ENCODE measurements around the gene AP1S1. TPM values are rescaled to one million over a fixed set of nuclear protein-coding genes. Genes with fewer than 3 reads are reported as not detected.

Gene AP1S1
- total RNA-seq, 3 donors from 2014 or later = 32.3 to 83.6 (median 63.9) TPM

- no peak for DNase-seq
- no peaks in the 10 kb centered on the region for H3K36me3 ChIP-seq (ENCODE audit: low read depth)
- peaks cover 7% of the 10 kb centered on the region for H3K4me1 ChIP-seq (ENCODE audit: low read depth)
- intact Hi-C loops (cut with DNase I, micrococcal nuclease) = no loop called here
- no peak for ATAC-seq
- H3K4me3 ChIP-seq = no peak overlapping the region
- TF ChIP-seq, protein P1, sequence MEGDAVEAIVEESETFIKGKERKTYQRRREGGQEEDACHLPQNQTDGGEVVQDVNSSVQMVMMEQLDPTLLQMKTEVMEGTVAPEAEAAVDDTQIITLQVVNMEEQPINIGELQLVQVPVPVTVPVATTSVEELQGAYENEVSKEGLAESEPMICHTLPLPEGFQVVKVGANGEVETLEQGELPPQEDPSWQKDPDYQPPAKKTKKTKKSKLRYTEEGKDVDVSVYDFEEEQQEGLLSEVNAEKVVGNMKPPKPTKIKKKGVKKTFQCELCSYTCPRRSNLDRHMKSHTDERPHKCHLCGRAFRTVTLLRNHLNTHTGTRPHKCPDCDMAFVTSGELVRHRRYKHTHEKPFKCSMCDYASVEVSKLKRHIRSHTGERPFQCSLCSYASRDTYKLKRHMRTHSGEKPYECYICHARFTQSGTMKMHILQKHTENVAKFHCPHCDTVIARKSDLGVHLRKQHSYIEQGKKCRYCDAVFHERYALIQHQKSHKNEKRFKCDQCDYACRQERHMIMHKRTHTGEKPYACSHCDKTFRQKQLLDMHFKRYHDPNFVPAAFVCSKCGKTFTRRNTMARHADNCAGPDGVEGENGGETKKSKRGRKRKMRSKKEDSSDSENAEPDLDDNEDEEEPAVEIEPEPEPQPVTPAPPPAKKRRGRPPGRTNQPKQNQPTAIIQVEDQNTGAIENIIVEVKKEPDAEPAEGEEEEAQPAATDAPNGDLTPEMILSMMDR (IDR thresholded peaks at IDR 0.05) = no peak
- no peaks in the 10 kb centered on the region for H3K9me3 ChIP-seq
Observed at GRCh38 chr7:101179117-101179516, 24.8 kb downstream of the AP1S1 start.

DNA sequence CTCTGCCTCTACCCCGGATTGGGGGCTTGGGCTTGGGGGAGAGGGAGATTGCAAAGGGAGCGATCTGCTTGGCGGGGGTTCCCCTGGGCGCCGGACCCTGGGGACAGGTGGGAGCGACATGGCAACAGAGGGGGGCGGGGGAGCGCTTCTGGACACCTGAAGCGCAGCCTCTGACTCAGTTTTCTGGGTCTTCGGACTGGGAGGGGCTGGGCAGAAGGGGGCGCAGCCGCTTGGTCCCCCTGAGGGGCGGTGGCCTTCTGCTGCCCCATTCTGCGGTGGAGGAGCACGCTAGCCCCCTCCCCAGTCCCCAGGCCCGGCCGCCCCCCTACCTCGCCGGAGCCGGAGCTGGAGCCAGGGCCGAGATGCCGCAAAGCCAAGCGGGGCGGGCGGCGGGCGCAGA is 25.4 kb downstream of the AP1S1 start:
- H3K36me3 ChIP-seq (ENCODE audit: low read depth) = no peaks in the 10 kb centered on the region
- no peak overlapping the region for H3K4me3 ChIP-seq
- peaks cover 8% of the 10 kb centered on the region for H3K4me1 ChIP-seq (ENCODE audit: low read depth)
- H3K9me3 ChIP-seq = no peaks in the 10 kb centered on the region
- TF ChIP-seq, protein P1 (IDR thresholded peaks at IDR 0.05) = no peak
- no peak for DNase-seq
- intact Hi-C loops (cut with DNase I, micrococcal nuclease) = no loop called here
- no peak for ATAC-seq

DNA sequence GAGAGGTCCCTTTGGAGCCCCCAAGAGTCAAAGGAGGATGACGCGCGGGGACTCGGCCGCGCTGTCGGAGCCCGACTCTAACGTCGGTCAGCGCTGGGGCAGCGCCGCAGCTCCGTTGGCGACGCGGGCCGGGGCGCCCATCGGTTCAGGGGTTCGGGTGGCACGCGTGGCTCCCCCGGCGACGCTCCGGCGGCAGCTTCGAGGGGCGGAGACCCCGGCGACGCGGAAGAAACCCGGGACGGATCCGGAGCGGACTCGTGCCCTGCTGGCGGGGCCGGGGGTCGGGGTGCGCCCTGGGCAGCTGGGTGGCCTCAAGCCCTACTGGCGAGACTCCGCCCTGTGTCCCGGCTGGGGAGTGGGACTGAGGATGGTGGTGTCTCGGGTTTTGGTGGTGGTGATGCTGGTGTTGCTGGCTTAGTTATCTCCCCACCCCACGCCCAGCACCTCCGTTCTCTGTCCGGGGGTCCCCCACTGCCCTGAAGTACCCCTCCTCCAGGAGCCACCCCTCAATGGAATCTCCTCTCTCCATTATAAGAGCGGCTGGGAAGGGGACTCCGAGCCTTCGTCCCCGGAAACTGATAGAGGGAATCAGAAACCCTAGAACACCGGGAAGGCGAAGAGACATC is 26.0 kb downstream of the AP1S1 start, which contains the start of gene NAT16:
TSS of gene NAT16 (minus strand) at position 164 of the 626 bp plus-strand sequence. CDS start 5,486 bp downstream, outside the sequence.
- Histone ChIP-seq H3K4me3 (no peak within 1 kb of the TSS), H3K36me3 (ENCODE audit: low read depth) (no peaks in the 10 kb centered on the region), H3K9me3 (no peaks in the 10 kb centered on the region), H3K4me1 (ENCODE audit: low read depth) (peaks cover 11% of the 10 kb centered on the region)
- intact Hi-C loops (cut with DNase I, micrococcal nuclease) = no loop called here
- DNase-seq (no peak), ATAC-seq (no peak)
- TF ChIP-seq, protein P1 (IDR thresholded peaks at IDR 0.05) = no peak

DNA sequence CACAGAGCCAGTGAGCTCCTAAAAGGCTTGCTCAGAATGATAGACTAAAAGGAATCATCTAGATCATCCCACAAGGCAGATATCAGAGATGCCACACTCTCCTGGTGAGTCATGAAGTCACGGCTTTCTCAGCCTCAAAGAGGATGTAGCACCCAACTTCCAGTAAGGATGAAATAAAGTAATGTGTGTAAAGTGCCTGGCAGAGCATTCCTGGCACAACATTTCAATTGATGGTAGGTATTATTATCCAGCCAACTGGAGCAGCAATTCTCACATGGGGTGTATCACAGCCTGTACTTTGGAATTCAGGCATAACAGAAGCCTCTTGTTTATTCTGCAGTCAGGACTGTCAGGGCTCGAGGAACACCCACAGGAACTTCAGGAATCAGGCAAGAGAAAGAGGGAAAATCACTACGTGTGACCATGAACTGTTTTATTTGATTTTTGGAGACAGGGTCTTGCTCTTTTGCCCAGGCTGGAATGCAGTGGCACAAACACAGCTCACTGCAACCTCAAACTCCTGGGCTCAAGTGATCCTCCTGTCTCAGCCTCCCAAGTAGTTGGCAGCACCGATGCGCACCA is 31.1 kb downstream of the AP1S1 start:
- TF ChIP-seq, protein P1 (IDR thresholded peaks at IDR 0.05) = no peak
- Histone ChIP-seq H3K9me3 (no peaks in the 10 kb centered on the region), H3K36me3 (ENCODE audit: low read depth) (no peaks in the 10 kb centered on the region), H3K4me1 (ENCODE audit: low read depth) (peaks cover 4% of the 10 kb centered on the region), H3K4me3 (no peak overlapping the region)
- peak; percentile 40 for ATAC-seq
- intact Hi-C loops (cut with DNase I, micrococcal nuclease) = no loop called here
- DNase-seq = no peak

- H3K36me3 ChIP-seq (ENCODE audit: low read depth) = no peaks in the 10 kb centered on the region
- DNase-seq = no peak
- TF ChIP-seq, protein P1 (IDR thresholded peaks at IDR 0.05) = no peak
- H3K4me1 ChIP-seq (ENCODE audit: low read depth) = peaks cover 4% of the 10 kb centered on the region
- intact Hi-C loops (cut with DNase I, micrococcal nuclease) = no loop called here
- no peak overlapping the region for H3K4me3 ChIP-seq
- H3K9me3 ChIP-seq = no peaks in the 10 kb centered on the region
- ATAC-seq = no peak
Observed at GRCh38 chr7:101186194-101186593, 31.9 kb downstream of the AP1S1 start.

Data from mucosa of descending colon (tissue), 3 donors.